Erythroblast (primary cell): ENCODE data around the gene SRSF4.

Source experiments
- GATA1 ChIP-seq: IDR thresholded peaks from 2 replicates; pipeline ENCODE4 v1.6.1; 2011; ENCODE audit warnings: low read depth, mild to moderate bottlenecking, control low read depth, low read length, moderate library complexity
- POLR2A ChIP-seq: IDR thresholded peaks from 2 replicates; pipeline ENCODE4 v1.6.1; 2011; ENCODE audit warnings: mild to moderate bottlenecking, low read length

DNA sequence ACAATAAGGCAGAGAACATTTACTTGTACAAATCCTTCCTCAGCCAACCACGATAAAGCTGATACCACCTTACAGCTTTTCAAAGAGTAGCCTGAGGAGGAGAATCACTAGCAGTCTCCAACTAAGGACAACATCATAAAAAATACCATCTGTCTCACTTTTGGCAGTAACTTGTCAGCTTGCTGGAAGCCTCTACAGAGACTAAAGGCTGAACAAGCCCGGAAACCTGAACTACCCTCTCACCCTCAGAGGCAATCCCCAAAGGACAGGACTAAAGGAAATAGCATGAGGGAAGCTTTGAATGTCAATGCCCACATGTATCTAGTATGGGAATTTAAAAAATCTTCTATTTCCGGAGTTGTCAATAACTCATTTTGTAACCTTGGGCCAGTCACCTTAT, 10.6 kb downstream of the SRSF4 start:
- TF ChIP-seq POLR2A (no peak), GATA1 (no peak)
